WTC11 (cell line): Measurements from ENCODE around the gene PDC.

Experiments
- CTCF ChIP-seq: fragments of 200-600 bp; IDR thresholded peaks from 2 replicates; pipeline ENCODE4 v1.8.0; 2022; ENCODE audit warnings: antibody characterized with exemption
- MLX ChIP-seq: sonication (generic); formaldehyde crosslinking; IDR thresholded peaks from 2 replicates; pipeline ENCODE4 v1.8.1; 2023; ENCODE audit warnings: mild to moderate bottlenecking, missing genetic modification reagents, moderate library complexity
- NFATC4 ChIP-seq: fragments of 250-450 bp; sonication (Bioruptor Pico); IDR thresholded peaks from 2 replicates; pipeline ENCODE4 v1.9.0; 2021; ENCODE audit warnings: mild to moderate bottlenecking
- ZBTB43 ChIP-seq: sonication (generic); formaldehyde crosslinking; IDR thresholded peaks from 2 replicates; pipeline ENCODE4 v1.8.1; 2023; ENCODE audit warnings: mild to moderate bottlenecking, missing genetic modification reagents

- TF ChIP-seq CTCF: no peak
- no peak for TF ChIP-seq MLX (CRISPR knock-in tag)
- TF ChIP-seq ZBTB43 (CRISPR knock-in tag): no peak
- no peak for TF ChIP-seq NFATC4 (CRISPR knock-in tag)
Observed at GRCh38 chr1:186454981-186455380, 5.9 kb downstream of the PDC start.
